ENCODE results near the gene PTK6.

GRCh38 chr20:63519668-63520503, 17.3 kb downstream of the PTK6 start:
- TF ChIP-seq CTCF (IDR thresholded peaks at IDR 0.05; ENCODE audit: poor library complexity) (peak; percentile 29), EZH2 (IDR thresholded peaks at IDR 0.05; ENCODE audit: borderline replicate concordance) (no peak)

Measured in hepatocyte (in vitro differentiated cells).